Tibial nerve (tissue), 4 donors: Measurements from ENCODE around the gene NELL1. TPM values are rescaled to one million over a fixed set of nuclear protein-coding genes. Genes with fewer than 3 reads are reported as not detected.

ENCODE experiments used
- DNase-seq, 2 donors: peaks; one replicate each; pipeline ENCODE4 v3.0.0-alpha.2; 2019; ENCODE audit warnings: low spot score in 2 of 2
- H3K27ac ChIP-seq, 4 donors: fragments of 200-600 bp; sonication (generic) in 3 of 4; one replicate each; pipeline ENCODE4 v1.5.1; 2017 to 2019; ENCODE audit warnings: mild to moderate bottlenecking in 1 of 4
- H3K27me3 ChIP-seq, 2 donors: fragments of 200-600 bp; sonication (generic) in 1 of 2; one replicate each; pipeline versions ENCODE4 v1.5.1 to v1.6.0; 2017 to 2019
- H3K36me3 ChIP-seq, 3 donors: fragments of 200-600 bp; sonication (generic); one replicate each; pipeline ENCODE4 v1.5.1; 2018 to 2019
- H3K4me1 ChIP-seq, 4 donors: fragments of 200-600 bp; sonication (generic) in 3 of 4; one replicate each; pipeline ENCODE4 v1.5.1; 2017 to 2019
- H3K4me3 ChIP-seq, 4 donors: fragments of 200-600 bp; sonication (generic) in 3 of 4; one replicate each; pipeline ENCODE4 v1.5.1; 2017 to 2019; ENCODE audit warnings: mild to moderate bottlenecking in 1 of 4, moderate library complexity in 1 of 4
- H3K9me3 ChIP-seq, 4 donors: fragments of 200-600 bp; sonication (generic) in 3 of 4; one replicate each; pipeline ENCODE4 v1.5.1; 2017 to 2019
- CTCF ChIP-seq, 5 experiments: fragments of 200-600 bp in 3 of 5; fragments of 450-650 bp in 2 of 5; sonication (generic) in 3 of 5; IDR thresholded peaks; one replicate each; pipeline ENCODE4 v1.5.1; 2016 to 2019; ENCODE audit warnings: antibody characterized with exemption in 5 of 5, mild to moderate bottlenecking in 3 of 5, moderate library complexity in 2 of 5
- EP300 ChIP-seq, 2 donors: sonication (generic); formaldehyde crosslinking; IDR thresholded peaks; one replicate each; pipeline ENCODE4 v1.6.1; 2017; ENCODE audit warnings: antibody characterized with exemption in 2 of 2, mild to moderate bottlenecking in 1 of 2
- POLR2A ChIP-seq, 2 donors: fragments of 450-650 bp; IDR thresholded peaks; one replicate each; pipeline ENCODE4 v1.6.1; 2017; ENCODE audit warnings: antibody characterized with exemption in 2 of 2, mild to moderate bottlenecking in 2 of 2, moderate library complexity in 2 of 2
- WGBS, 2 donors: methylation state at CpG; one replicate each; pipeline ENCODE4 v1.1.5; 2018; 5-methylcytosine and 5-hydroxymethylcytosine counted together
- total RNA-seq, 4 donors: library from RNA; depleted of rRNA; stranded (reverse); fragments of >200 nt; gene quantifications; one replicate each; pipeline ENCODE4 v1.1.0, GENCODE V29; 2016

Gene NELL1
- total RNA-seq, 4 donors from 2014 or later: not detected

DNA sequence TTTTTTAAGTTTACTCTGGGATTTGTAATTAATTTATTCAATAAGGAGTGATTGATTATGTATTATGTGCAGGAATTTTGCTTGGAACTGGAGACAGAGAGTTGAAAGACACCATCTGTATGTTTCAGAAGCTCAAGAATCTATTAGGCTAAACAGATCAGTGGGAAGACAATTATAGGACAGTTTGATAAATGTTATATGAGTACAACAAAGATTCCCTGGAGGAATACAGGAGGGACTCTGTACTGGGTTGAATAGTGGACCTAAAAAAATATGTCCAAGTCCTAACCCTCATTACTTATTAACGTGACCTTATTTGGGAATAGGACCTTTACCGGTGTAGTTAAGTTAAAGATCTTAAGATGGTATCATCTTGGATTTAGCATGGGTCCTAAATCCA is 681.2 kb downstream of the NELL1 start:
- Histone ChIP-seq H3K4me3 (no peak overlapping the region), H3K36me3 (no peaks in the 10 kb centered on the region), H3K9me3 (no peaks in the 10 kb centered on the region), H3K4me1 (no peaks in the 10 kb centered on the region), H3K27ac (no peak overlapping the region), H3K27me3 (no peaks in the 10 kb centered on the region)
- DNase-seq: no peak
- 86 to 89% methylated on average over 2 of the region's 2 CpGs for WGBS, 2 donors
- TF ChIP-seq EP300 (IDR thresholded peaks at IDR 0.05) (no peak), POLR2A (IDR thresholded peaks at IDR 0.05) (no peak), CTCF (IDR thresholded peaks at IDR 0.05) (no peak)

DNA sequence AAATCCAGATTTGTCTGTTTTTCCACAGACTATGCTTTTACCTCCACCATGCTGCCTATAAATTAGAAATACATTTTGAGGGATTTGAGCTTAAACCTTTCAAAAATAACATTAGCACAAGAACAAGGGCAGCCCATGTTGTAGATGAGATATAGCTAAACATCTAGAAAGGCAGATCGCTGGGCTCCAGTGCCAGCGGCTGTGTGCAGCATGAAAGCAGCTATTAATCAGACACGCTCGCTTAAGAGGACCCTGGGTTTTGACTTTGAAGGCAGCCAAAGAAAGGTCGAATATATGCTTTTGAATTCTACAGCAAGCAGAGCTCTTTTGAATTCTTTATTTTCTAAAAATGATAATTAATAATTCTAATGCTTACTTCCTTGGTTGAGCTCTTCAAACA is 684.0 kb downstream of the NELL1 start:
- H3K27me3 ChIP-seq: no peaks in the 10 kb centered on the region
- WGBS, 2 donors: 53 to 56% methylated on average over 5 of the region's 5 CpGs
- H3K9me3 ChIP-seq: no peaks in the 10 kb centered on the region
- no peak overlapping the region for H3K27ac ChIP-seq
- no peaks in the 10 kb centered on the region for H3K4me1 ChIP-seq
- DNase-seq: no peak
- H3K4me3 ChIP-seq: no peak overlapping the region
- H3K36me3 ChIP-seq: no peaks in the 10 kb centered on the region
- TF ChIP-seq CTCF (IDR thresholded peaks at IDR 0.05) (no peak), POLR2A (IDR thresholded peaks at IDR 0.05) (no peak), EP300 (IDR thresholded peaks at IDR 0.05) (no peak)

GRCh38 chr11:21364866-21365624 is 695.7 kb downstream of the NELL1 start:
- no peaks in the 10 kb centered on the region for H3K9me3 ChIP-seq
- no peak overlapping the region for H3K27ac ChIP-seq
- no peak for DNase-seq
- TF ChIP-seq POLR2A (IDR thresholded peaks at IDR 0.05) (no peak), EP300 (IDR thresholded peaks at IDR 0.05) (no peak), CTCF (IDR thresholded peaks at IDR 0.05) (no peak)
- H3K27me3 ChIP-seq: no peaks in the 10 kb centered on the region
- no peaks in the 10 kb centered on the region for H3K36me3 ChIP-seq
- WGBS, 2 donors: 76 to 77% methylated on average over 8 of the region's 8 CpGs
- no peaks in the 10 kb centered on the region for H3K4me1 ChIP-seq
- H3K4me3 ChIP-seq: no peak overlapping the region

DNA sequence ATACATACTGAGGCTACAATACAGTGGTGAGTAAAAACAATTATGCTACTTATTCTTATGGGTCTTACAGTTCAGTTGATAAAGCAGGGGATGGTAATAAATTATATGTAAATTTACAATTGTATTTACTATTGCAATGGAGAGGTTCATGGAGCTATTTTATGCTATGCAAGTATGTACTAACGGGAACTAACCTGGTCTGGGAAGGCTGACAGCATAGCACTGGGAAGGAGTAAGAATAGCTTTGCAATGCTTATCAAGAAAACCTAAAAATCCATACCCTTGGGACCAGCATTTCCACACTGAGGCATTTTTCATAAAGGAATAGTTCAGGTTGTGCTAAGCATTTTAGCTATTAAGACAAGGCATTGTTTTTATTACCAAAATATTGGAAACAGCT is 700.6 kb downstream of the NELL1 start:
- no peak overlapping the region for H3K4me3 ChIP-seq
- no peak overlapping the region for H3K27ac ChIP-seq
- DNase-seq: no peak
- H3K4me1 ChIP-seq: no peaks in the 10 kb centered on the region
- no peaks in the 10 kb centered on the region for H3K9me3 ChIP-seq
- 60 to 82% methylated on average over 1 of the region's 1 CpG for WGBS, 2 donors
- no peaks in the 10 kb centered on the region for H3K36me3 ChIP-seq
- no peak for TF ChIP-seq CTCF (IDR thresholded peaks at IDR 0.05)
- no peak for TF ChIP-seq POLR2A (IDR thresholded peaks at IDR 0.05)
- TF ChIP-seq EP300 (IDR thresholded peaks at IDR 0.05): no peak
- H3K27me3 ChIP-seq: no peaks in the 10 kb centered on the region

GRCh38 chr11:21371044-21371443 is 701.7 kb downstream of the NELL1 start:
- Histone ChIP-seq H3K27me3 (no peaks in the 10 kb centered on the region), H3K4me3 (no peak overlapping the region), H3K36me3 (no peaks in the 10 kb centered on the region), H3K4me1 (no peaks in the 10 kb centered on the region), H3K27ac (no peak overlapping the region), H3K9me3 (no peaks in the 10 kb centered on the region)
- WGBS, 2 donors: 83 to 84% methylated on average over 5 of the region's 5 CpGs
- DNase-seq: no peak
- no peak for TF ChIP-seq EP300 (IDR thresholded peaks at IDR 0.05)
- no peak for TF ChIP-seq CTCF (IDR thresholded peaks at IDR 0.05)
- TF ChIP-seq POLR2A (IDR thresholded peaks at IDR 0.05): no peak
